ENCODE results near the gene LTB4R.

LTB4R gene

DNA sequence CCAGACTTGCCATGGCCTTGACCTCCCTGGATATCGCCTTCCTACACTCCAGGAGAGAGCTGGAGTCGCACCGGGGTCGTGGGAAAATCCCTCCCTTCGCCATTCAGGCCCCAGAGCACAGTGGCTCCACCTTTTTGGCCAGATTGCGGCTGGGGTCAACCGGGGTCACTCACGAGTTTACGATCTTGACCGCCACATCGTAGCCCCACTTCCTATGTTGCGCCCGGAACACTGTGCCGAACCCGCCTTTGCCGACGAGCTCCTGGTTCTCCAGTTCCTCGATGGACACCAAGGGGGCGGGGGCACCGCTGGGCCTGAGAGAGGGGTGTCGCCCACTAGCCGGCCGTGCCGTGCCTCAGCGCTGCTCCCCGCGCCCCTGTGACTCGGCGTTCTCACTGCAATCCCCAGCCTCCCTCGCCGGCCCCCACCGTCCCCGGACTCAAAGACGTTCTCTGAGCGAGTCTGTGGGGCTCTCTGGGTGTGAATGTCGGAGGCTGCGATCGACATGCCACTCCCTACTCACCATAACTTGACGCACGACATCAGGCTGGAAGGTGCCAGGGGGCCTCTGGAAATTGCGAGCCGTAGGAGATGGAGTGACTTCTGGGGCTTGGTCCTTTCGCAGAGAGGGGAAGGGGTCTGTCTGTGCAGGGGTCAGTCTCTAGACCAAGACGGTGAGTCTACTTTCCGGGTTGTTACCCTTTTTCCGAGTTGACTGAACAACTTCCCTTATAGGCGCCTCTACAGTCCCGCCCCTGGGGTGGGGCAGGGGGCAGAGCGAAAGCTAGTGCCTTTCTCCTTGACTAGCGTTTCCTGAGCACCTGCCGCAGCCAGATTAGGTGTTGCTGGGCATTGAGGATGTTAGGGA is 28.2 kb downstream of the LTB4R start, which contains the start of gene RIPK3:
Gene RIPK3, minus strand, starts transcription at position 708 of the 868 bp plus-strand sequence. Its CDS starts 165 bp downstream, at position 543.
- TF ChIP-seq, protein P1, sequence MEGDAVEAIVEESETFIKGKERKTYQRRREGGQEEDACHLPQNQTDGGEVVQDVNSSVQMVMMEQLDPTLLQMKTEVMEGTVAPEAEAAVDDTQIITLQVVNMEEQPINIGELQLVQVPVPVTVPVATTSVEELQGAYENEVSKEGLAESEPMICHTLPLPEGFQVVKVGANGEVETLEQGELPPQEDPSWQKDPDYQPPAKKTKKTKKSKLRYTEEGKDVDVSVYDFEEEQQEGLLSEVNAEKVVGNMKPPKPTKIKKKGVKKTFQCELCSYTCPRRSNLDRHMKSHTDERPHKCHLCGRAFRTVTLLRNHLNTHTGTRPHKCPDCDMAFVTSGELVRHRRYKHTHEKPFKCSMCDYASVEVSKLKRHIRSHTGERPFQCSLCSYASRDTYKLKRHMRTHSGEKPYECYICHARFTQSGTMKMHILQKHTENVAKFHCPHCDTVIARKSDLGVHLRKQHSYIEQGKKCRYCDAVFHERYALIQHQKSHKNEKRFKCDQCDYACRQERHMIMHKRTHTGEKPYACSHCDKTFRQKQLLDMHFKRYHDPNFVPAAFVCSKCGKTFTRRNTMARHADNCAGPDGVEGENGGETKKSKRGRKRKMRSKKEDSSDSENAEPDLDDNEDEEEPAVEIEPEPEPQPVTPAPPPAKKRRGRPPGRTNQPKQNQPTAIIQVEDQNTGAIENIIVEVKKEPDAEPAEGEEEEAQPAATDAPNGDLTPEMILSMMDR (IDR thresholded peaks at IDR 0.05; ENCODE audit: insufficient read depth, low read length, poor library complexity, severe bottlenecking): no peak
- Histone ChIP-seq H3K27me3 (replicated peaks; ENCODE audit: control insufficient read depth, insufficient read depth, low read length) (no peaks in the 10 kb centered on the region), H3K36me3 (ENCODE audit: control insufficient read depth, insufficient read depth, low read length) (no peaks in the 10 kb centered on the region; the same call in none of the 2 replicates), H3K4me3 (replicated peaks; ENCODE audit: low read depth, low read length) (peak within 1 kb of the TSS; percentile 84)
- peak; percentile 66 for DNase-seq (ENCODE audit: extremely low read depth, insufficient read length)

DNA sequence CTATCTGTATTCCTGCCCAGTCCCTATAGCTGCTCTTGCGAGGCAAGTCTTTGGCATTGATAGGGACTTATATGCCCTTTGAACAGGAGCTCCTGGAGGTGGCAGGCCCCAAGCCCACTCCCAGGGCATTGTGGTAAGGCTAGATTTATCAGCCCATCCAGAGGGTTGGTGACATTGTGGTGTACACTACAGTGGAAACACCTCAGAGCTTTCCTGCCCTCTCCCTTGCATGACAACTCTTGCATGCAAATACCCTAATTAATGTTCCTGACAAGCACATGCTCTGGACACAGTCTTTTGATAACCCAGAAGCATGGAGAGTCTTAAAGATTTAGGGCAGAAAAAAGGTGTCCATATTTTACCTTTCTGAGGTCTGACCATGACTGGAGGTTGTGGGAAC is 29.3 kb downstream of the LTB4R start:
- Histone ChIP-seq H3K27me3 (replicated peaks; ENCODE audit: control insufficient read depth, insufficient read depth, low read length) (no peaks in the 10 kb centered on the region), H3K4me3 (replicated peaks; ENCODE audit: low read depth, low read length) (no peak overlapping the region), H3K36me3 (ENCODE audit: control insufficient read depth, insufficient read depth, low read length) (no peaks in the 10 kb centered on the region; the same call in none of the 2 replicates)
- DNase-seq (ENCODE audit: extremely low read depth, insufficient read length): no peak
- TF ChIP-seq, protein P1 (IDR thresholded peaks at IDR 0.05; ENCODE audit: insufficient read depth, low read length, poor library complexity, severe bottlenecking): no peak

DNA sequence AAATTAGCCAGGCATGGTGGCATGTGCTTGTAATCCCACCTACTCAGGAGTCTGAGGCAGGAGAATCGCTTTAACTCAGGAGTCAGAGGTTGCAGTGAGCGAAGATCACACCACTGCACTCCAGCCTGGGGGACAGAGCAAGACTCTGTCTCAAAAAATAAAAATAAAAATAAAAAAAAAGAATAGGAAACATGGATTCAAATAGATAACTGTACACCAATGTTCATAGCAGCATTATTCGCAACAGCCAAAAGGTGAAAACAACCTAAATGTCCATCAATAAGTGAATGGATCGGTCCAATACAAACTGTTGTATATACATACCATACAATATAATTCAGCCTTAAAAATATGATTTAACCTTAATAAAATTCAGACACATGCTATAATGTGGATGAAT is 31.6 kb downstream of the LTB4R start:
- Histone ChIP-seq H3K36me3 (ENCODE audit: control insufficient read depth, insufficient read depth, low read length) (no peaks in the 10 kb centered on the region; the same call in 1 of the 2 replicates), H3K27me3 (replicated peaks; ENCODE audit: control insufficient read depth, insufficient read depth, low read length) (no peaks in the 10 kb centered on the region), H3K4me3 (replicated peaks; ENCODE audit: low read depth, low read length) (no peak overlapping the region)
- no peak for DNase-seq (ENCODE audit: extremely low read depth, insufficient read length)
- TF ChIP-seq, protein P1 (IDR thresholded peaks at IDR 0.05; ENCODE audit: insufficient read depth, low read length, poor library complexity, severe bottlenecking): no peak

DNA sequence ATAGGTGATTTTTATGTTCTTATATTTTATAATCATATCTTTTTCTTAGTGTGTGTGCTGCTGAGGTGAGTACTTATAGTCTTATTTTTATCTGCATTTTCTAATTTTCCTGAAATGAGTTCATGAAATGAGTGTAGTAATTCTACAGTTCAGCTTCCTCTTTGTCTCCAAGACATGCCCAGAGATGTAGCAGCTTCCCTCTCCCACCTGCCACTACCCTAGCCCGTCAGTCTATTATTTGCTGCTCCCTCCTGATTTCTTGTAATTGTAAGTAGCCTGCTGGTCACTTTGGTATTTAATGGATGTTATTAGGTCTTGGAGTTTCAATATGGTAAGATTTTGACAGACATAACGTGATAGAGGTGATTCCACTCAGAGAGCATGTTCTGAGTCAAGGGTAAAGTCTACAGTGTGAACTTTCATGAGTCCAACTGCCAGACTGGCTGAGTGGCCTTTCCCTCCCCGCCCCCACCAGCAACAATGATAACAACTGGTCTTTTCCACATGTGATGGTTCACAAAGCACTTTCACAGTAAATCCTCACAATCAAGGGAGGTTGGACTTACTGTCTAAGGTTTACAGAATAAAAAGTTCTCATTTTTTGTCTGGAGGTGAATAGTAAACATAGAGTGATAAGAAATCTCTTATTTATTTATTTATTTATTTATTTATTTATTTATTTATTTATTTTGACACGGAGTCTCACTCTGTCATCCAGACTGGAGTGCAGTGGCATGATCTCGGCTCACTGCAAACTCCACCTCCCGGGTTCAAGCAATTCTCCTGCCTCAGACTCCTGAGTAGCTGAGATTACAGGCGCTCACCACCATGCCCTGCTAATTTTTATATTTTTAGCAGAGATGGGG is 32.7 kb downstream of the LTB4R start:
- Histone ChIP-seq H3K4me3 (replicated peaks; ENCODE audit: low read depth, low read length) (no peak overlapping the region), H3K27me3 (replicated peaks; ENCODE audit: control insufficient read depth, insufficient read depth, low read length) (no peaks in the 10 kb centered on the region), H3K36me3 (ENCODE audit: control insufficient read depth, insufficient read depth, low read length) (no peaks in the 10 kb centered on the region)
- no peak for DNase-seq (ENCODE audit: extremely low read depth, insufficient read length)
- TF ChIP-seq, protein P1 (IDR thresholded peaks at IDR 0.05; ENCODE audit: insufficient read depth, low read length, poor library complexity, severe bottlenecking): no peak

DNA sequence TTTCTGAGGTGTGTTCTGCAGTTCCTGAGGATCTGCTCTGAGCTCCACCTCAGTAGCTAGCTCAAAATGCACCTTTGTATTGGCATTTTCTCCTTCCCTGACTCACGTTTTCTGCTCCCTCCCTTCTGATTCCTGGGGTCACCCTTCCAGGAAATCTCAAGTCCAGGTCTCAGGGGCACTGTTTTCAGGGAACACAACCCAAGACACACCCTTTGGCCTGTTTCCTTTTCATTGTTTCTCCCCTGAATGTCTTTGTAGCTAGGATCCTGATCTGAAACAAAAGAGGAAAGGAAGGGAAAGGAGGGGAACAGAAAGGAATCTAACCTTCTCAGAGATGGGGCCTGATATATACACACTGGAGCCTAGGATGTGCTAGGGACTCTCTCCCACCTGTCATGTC is 35.8 kb downstream of the LTB4R start:
- TF ChIP-seq, protein P1 (IDR thresholded peaks at IDR 0.05; ENCODE audit: insufficient read depth, low read length, poor library complexity, severe bottlenecking): no peak
- Histone ChIP-seq H3K4me3 (replicated peaks; ENCODE audit: low read depth, low read length) (no peak overlapping the region), H3K36me3 (ENCODE audit: control insufficient read depth, insufficient read depth, low read length) (no peaks in the 10 kb centered on the region), H3K27me3 (replicated peaks; ENCODE audit: control insufficient read depth, insufficient read depth, low read length) (no peaks in the 10 kb centered on the region; the same call in 1 of the 2 replicates)
- no peak for DNase-seq (ENCODE audit: extremely low read depth, insufficient read length)

Data from GM06990 (cell line).